NT2/D1 (cell line): ENCODE measurements around the gene HOXA4.

Experiments used
- DNase-seq: peaks from one replicate; pipeline ENCODE4 v3.0.0-alpha.2; 2011; ENCODE audit warnings: low read depth, low spot score
- H3K27me3 ChIP-seq: 2 replicates; pipeline ENCODE4 v1.6.0; 2011; ENCODE audit warnings: mild to moderate bottlenecking; ENCODE audit not compliant: insufficient read length, insufficient read depth
- H3K36me3 ChIP-seq: 2 replicates; pipeline ENCODE4 v1.6.1; 2011; ENCODE audit warnings: mild to moderate bottlenecking, low read length, mixed read lengths; ENCODE audit not compliant: insufficient read depth, insufficient read length
- H3K4me1 ChIP-seq: 2 replicates; pipeline ENCODE4 v1.5.1; 2011; ENCODE audit not compliant: insufficient read depth, insufficient read length
- H3K4me3 ChIP-seq: 2 replicates; pipeline ENCODE4 v1.5.1; 2011; ENCODE audit warnings: low read depth; ENCODE audit not compliant: insufficient read length
- H3K9ac ChIP-seq: 2 replicates; pipeline ENCODE4 v1.6.0; 2011; ENCODE audit warnings: low read depth; ENCODE audit not compliant: insufficient read length
- H3K9me3 ChIP-seq: 2 replicates; pipeline ENCODE4 v1.5.1; 2011; ENCODE audit warnings: mild to moderate bottlenecking, low read length; ENCODE audit not compliant: insufficient read depth
- SUZ12 ChIP-seq: IDR thresholded peaks from 2 replicates; pipeline ENCODE4 v1.6.1; 2011; ENCODE audit not compliant: insufficient read length, insufficient read depth; ENCODE audit errors: extremely low read depth
- YY1 ChIP-seq: IDR thresholded peaks from 2 replicates; pipeline ENCODE4 v1.6.1; 2011; ENCODE audit not compliant: insufficient read length, insufficient read depth
- ZNF274 ChIP-seq: IDR thresholded peaks from 2 replicates; pipeline ENCODE4 v1.6.1; 2011; ENCODE audit warnings: mild to moderate bottlenecking, low read depth, low read length

HOXA4 gene

GRCh38 chr7:27093184-27093895 lies 37.2 kb downstream of the HOXA4 start:
- Histone ChIP-seq H3K9me3 (peaks cover 3% of the 10 kb centered on the region; the same call in 1 of the 2 replicates), H3K27me3 (peaks cover 68% of the 10 kb centered on the region), H3K36me3 (no peaks in the 10 kb centered on the region), H3K9ac (no peak overlapping the region), H3K4me3 (no peak overlapping the region), H3K4me1 (peaks cover 11% of the 10 kb centered on the region)
- TF ChIP-seq YY1 (no peak), SUZ12 (no peak), ZNF274 (no peak)
- DNase-seq, result no peak

GRCh38 chr7:27092819-27093110 lies 37.8 kb downstream of the HOXA4 start:
- no peak overlapping the region for H3K4me3 ChIP-seq
- peaks cover 9% of the 10 kb centered on the region; the same call in 1 of the 2 replicates for H3K9me3 ChIP-seq
- DNase-seq, result no peak
- H3K27me3 ChIP-seq, result peaks cover 63% of the 10 kb centered on the region
- no peak for TF ChIP-seq SUZ12
- no peak for TF ChIP-seq YY1
- TF ChIP-seq ZNF274, result no peak
- H3K9ac ChIP-seq, result no peak overlapping the region
- H3K4me1 ChIP-seq, result peaks cover 11% of the 10 kb centered on the region
- no peaks in the 10 kb centered on the region for H3K36me3 ChIP-seq

- Histone ChIP-seq H3K9me3 (peaks cover 11% of the 10 kb centered on the region; the same call in 1 of the 2 replicates), H3K9ac (no peak overlapping the region), H3K4me1 (peaks cover 9% of the 10 kb centered on the region), H3K4me3 (no peak overlapping the region), H3K36me3 (no peaks in the 10 kb centered on the region), H3K27me3 (peaks cover 62% of the 10 kb centered on the region)
- no peak for DNase-seq
- TF ChIP-seq SUZ12, result no peak
- TF ChIP-seq YY1, result no peak
- TF ChIP-seq ZNF274, result no peak
Observed at GRCh38 chr7:27091941-27092818, 38.4 kb downstream of the HOXA4 start.

- TF ChIP-seq ZNF274, result no peak
- TF ChIP-seq SUZ12, result no peak
- no peak for TF ChIP-seq YY1
- Histone ChIP-seq H3K9me3 (peaks cover 11% of the 10 kb centered on the region; the same call in 1 of the 2 replicates), H3K9ac (no peak overlapping the region), H3K36me3 (no peaks in the 10 kb centered on the region), H3K27me3 (peaks cover 53% of the 10 kb centered on the region), H3K4me3 (no peak overlapping the region), H3K4me1 (peaks cover 8% of the 10 kb centered on the region)
- DNase-seq, result no peak
Observed at GRCh38 chr7:27091105-27091504, 39.5 kb downstream of the HOXA4 start.

GRCh38 chr7:27088002-27088922 lies 42.3 kb downstream of the HOXA4 start:
- Histone ChIP-seq H3K9me3 (peaks cover 11% of the 10 kb centered on the region; the same call in 1 of the 2 replicates), H3K36me3 (no peaks in the 10 kb centered on the region), H3K4me1 (peaks cover 5% of the 10 kb centered on the region), H3K27me3 (peaks cover 27% of the 10 kb centered on the region), H3K9ac (no peak overlapping the region), H3K4me3 (no peak overlapping the region)
- TF ChIP-seq YY1 (no peak), ZNF274 (no peak), SUZ12 (no peak)
- DNase-seq, result no peak

- TF ChIP-seq SUZ12 (no peak), YY1 (no peak), ZNF274 (no peak)
- no peak overlapping the region for H3K9ac ChIP-seq
- peaks cover 6% of the 10 kb centered on the region for H3K27me3 ChIP-seq
- no peak for DNase-seq
- no peaks in the 10 kb centered on the region for H3K36me3 ChIP-seq
- peaks cover 11% of the 10 kb centered on the region; the same call in 1 of the 2 replicates for H3K9me3 ChIP-seq
- no peak overlapping the region for H3K4me3 ChIP-seq
- H3K4me1 ChIP-seq, result no peaks in the 10 kb centered on the region
Observed at GRCh38 chr7:27083646-27084045, 46.9 kb downstream of the HOXA4 start.

GRCh38 chr7:27082171-27082570 lies 48.4 kb downstream of the HOXA4 start:
- no peak overlapping the region for H3K9ac ChIP-seq
- H3K4me3 ChIP-seq, result no peak overlapping the region
- no peaks in the 10 kb centered on the region for H3K4me1 ChIP-seq
- no peaks in the 10 kb centered on the region for H3K27me3 ChIP-seq
- no peaks in the 10 kb centered on the region for H3K9me3 ChIP-seq
- DNase-seq, result no peak
- H3K36me3 ChIP-seq, result no peaks in the 10 kb centered on the region
- TF ChIP-seq ZNF274 (no peak), SUZ12 (no peak), YY1 (no peak)
